GM06990 (cell line): ENCODE data around the gene PLCL1.

Experiments used
- DNase-seq: peaks from one replicate; pipeline ENCODE4 v3.0.0-alpha.2; 2011; ENCODE audit not compliant: insufficient read length; ENCODE audit errors: extremely low read depth
- H3K27me3 ChIP-seq: replicated peaks from 2 replicates; pipeline ENCODE4 v1.6.0; 2011; ENCODE audit warnings: low read length; ENCODE audit not compliant: control insufficient read depth, insufficient read depth
- H3K36me3 ChIP-seq: 2 replicates; pipeline ENCODE4 v1.5.1; 2011; ENCODE audit warnings: low read length; ENCODE audit not compliant: control insufficient read depth, insufficient read depth
- H3K4me3 ChIP-seq: replicated peaks from 2 replicates; pipeline ENCODE4 v1.5.1; 2011; ENCODE audit warnings: low read depth, mild to moderate bottlenecking, control low read depth, low read length
- TF ChIP-seq, protein P1 (sequence below): IDR thresholded peaks from 2 replicates; pipeline ENCODE4 v1.5.1; 2011; ENCODE audit warnings: low read length, control low read depth, mild to moderate bottlenecking, inconsistent platforms; ENCODE audit not compliant: insufficient read depth, poor library complexity, severe bottlenecking

The PLCL1 gene

GRCh38 chr2:198097630-198098029 lies 293.2 kb downstream of the PLCL1 start:
- TF ChIP-seq, protein P1, sequence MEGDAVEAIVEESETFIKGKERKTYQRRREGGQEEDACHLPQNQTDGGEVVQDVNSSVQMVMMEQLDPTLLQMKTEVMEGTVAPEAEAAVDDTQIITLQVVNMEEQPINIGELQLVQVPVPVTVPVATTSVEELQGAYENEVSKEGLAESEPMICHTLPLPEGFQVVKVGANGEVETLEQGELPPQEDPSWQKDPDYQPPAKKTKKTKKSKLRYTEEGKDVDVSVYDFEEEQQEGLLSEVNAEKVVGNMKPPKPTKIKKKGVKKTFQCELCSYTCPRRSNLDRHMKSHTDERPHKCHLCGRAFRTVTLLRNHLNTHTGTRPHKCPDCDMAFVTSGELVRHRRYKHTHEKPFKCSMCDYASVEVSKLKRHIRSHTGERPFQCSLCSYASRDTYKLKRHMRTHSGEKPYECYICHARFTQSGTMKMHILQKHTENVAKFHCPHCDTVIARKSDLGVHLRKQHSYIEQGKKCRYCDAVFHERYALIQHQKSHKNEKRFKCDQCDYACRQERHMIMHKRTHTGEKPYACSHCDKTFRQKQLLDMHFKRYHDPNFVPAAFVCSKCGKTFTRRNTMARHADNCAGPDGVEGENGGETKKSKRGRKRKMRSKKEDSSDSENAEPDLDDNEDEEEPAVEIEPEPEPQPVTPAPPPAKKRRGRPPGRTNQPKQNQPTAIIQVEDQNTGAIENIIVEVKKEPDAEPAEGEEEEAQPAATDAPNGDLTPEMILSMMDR: no peak
- Histone ChIP-seq H3K36me3 (no peaks in the 10 kb centered on the region), H3K27me3 (no peaks in the 10 kb centered on the region), H3K4me3 (no peak overlapping the region)
- peak; percentile 2 for DNase-seq

GRCh38 chr2:198098386-198098785 lies 294.0 kb downstream of the PLCL1 start:
- H3K4me3 ChIP-seq: no peak overlapping the region
- H3K36me3 ChIP-seq: no peaks in the 10 kb centered on the region
- TF ChIP-seq, protein P1: no peak
- DNase-seq: no peak
- no peaks in the 10 kb centered on the region for H3K27me3 ChIP-seq

DNA sequence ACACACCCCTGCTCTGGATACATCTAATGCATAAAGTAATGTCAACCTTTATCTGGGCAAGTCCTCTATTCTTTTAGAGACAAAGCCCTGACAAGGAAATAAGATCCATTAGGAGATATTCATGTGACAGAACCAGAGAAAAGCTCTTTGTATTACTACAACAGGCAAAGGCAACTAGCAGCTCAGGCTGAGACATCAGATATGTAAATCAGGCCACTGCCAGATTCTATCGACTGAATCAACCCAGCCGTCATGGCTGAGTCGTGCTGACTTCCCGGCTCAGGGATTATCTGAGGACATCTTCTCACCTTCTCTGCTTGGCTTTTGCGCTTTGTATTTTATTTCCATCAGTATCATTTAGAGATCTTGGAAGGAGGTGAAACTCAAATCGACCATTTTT lies 294.5 kb downstream of the PLCL1 start:
- no peaks in the 10 kb centered on the region for H3K36me3 ChIP-seq
- DNase-seq: no peak
- TF ChIP-seq, protein P1: no peak
- no peak overlapping the region for H3K4me3 ChIP-seq
- no peaks in the 10 kb centered on the region for H3K27me3 ChIP-seq

- H3K36me3 ChIP-seq: no peaks in the 10 kb centered on the region
- TF ChIP-seq, protein P1: no peak
- no peak for DNase-seq
Observed at GRCh38 chr2:198100346-198100745, 296.0 kb downstream of the PLCL1 start.

GRCh38 chr2:198101688-198102087 lies 297.3 kb downstream of the PLCL1 start:
- H3K36me3 ChIP-seq: no peaks in the 10 kb centered on the region
- H3K27me3 ChIP-seq: no peaks in the 10 kb centered on the region
- DNase-seq: no peak
- H3K4me3 ChIP-seq: no peak overlapping the region
- TF ChIP-seq, protein P1: no peak

More at GRCh38 chr2:198100346-198100745, 296.0 kb downstream of the PLCL1 start:
- Histone ChIP-seq H3K27me3 (no peaks in the 10 kb centered on the region), H3K4me3 (no peak overlapping the region)

DNA sequence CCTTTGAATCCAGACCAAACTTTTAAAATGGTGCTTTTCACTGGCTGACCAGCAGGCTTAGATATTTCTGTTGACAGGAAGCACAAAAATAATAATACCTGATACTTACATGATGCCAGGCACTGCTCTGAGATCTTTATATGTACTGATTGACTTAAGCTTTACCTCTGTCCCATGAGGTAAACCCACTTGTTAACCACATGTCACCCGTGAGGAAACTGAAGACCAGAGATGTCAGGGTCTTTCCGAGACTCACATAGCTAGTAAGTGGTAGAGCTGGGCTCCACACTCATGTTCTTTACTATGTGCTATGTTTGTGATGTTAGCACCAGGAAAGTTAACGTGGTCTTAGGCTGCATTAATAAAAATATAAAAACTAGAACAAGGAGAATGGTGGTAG lies 297.7 kb downstream of the PLCL1 start:
- H3K27me3 ChIP-seq: no peaks in the 10 kb centered on the region
- TF ChIP-seq, protein P1: no peak
- H3K4me3 ChIP-seq: no peak overlapping the region
- DNase-seq: no peak
- H3K36me3 ChIP-seq: no peaks in the 10 kb centered on the region
